Measurements from ENCODE around the gene P2RX6. TPM values are rescaled to one million over a fixed set of nuclear protein-coding genes. Genes with fewer than 3 reads are reported as not detected.
A peak's percentile ranks its signal among the peaks of the same experiment; 100 is the strongest.

Gene P2RX6
- total and polyA plus RNA-seq, 9 of the 15 experiments (the other 6 are each of a cell fraction or from before 2014, with no cell fraction given): 0.01 to 3.9 (median 1.5) TPM; not detected in 1

DNA sequence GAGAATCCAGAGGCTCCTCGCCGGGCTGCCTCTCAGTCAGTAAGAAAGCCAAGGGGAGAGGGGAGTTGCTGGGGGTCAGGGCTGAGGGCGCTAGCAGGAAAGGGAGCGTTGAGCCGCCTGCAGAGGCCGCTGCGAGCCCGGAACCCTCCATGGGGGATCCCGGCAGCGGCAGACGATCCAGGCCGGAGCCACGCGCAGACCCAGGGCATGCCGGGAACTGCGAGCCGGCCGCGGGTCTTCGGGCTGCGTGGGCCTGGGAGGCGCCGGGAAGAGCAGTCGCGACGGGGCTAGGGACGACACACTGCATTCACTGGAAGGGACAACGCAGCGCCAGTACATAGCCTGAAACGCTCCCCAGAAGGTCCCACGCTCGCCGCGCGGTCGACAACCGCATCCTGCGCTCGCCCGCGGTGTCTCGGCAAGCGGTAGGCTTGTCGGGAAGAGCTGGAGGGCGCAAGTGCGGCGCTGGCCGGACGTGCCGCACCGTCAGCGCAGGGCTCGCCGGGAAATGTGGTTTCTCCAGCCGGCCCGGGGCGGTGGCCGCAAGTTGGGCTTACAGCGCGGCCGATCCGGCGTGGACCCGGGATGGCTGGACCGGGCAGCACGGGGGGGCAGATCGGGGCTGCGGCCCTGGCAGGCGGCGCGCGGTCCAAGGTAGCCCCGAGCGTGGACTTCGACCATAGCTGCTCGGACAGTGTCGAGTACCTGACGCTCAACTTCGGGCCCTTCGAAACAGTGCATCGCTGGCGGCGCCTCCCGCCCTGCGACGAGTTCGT is 33.0 kb upstream of the P2RX6 start, which contains the start of gene LZTR1 (continued):
- TF ChIP-seq, protein P1, sequence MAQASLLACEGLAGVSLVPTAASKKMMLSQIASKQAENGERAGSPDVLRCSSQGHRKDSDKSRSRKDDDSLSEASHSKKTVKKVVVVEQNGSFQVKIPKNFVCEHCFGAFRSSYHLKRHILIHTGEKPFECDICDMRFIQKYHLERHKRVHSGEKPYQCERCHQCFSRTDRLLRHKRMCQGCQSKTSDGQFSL (CRISPR knock-in tag; IDR thresholded peaks at IDR 0.05): no peak
- TF ChIP-seq, protein P1 (tag; IDR thresholded peaks at IDR 0.05): 0 out of 4 replicates have a peak, but pooled peaks of 1 of the 2 experiments have one; percentile 65
- TF ChIP-seq, protein P2, sequence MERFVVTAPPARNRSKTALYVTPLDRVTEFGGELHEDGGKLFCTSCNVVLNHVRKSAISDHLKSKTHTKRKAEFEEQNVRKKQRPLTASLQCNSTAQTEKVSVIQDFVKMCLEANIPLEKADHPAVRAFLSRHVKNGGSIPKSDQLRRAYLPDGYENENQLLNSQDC (CRISPR knock-in tag; IDR thresholded peaks at IDR 0.05): peak; percentile 84; the same call in 1 of the 2 replicates
- TF ChIP-seq, protein P3, sequence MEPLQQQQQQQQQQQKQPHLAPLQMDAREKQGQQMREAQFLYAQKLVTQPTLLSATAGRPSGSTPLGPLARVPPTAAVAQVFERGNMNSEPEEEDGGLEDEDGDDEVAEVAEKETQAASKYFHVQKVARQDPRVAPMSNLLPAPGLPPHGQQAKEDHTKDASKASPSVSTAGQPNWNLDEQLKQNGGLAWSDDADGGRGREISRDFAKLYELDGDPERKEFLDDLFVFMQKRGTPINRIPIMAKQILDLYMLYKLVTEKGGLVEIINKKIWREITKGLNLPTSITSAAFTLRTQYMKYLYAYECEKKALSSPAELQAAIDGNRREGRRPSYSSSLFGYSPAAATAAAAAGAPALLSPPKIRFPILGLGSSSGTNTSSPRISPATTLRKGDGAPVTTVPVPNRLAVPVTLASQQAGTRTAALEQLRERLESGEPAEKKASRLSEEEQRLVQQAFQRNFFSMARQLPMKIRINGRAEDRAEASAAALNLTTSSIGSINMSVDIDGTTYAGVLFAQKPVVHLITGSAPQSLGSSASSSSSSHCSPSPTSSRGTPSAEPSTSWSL (CRISPR knock-in tag; IDR thresholded peaks at IDR 0.05; ENCODE audit: borderline replicate concordance): peak; percentile 95
- peak; percentile 96 for TF ChIP-seq HNRNPL (IDR thresholded peaks at IDR 0.05; ENCODE audit: low read depth, low read length)
- TF ChIP-seq OTX1 (CRISPR knock-in tag; IDR thresholded peaks at IDR 0.05): peak; percentile 99
- TF ChIP-seq, protein P4, sequence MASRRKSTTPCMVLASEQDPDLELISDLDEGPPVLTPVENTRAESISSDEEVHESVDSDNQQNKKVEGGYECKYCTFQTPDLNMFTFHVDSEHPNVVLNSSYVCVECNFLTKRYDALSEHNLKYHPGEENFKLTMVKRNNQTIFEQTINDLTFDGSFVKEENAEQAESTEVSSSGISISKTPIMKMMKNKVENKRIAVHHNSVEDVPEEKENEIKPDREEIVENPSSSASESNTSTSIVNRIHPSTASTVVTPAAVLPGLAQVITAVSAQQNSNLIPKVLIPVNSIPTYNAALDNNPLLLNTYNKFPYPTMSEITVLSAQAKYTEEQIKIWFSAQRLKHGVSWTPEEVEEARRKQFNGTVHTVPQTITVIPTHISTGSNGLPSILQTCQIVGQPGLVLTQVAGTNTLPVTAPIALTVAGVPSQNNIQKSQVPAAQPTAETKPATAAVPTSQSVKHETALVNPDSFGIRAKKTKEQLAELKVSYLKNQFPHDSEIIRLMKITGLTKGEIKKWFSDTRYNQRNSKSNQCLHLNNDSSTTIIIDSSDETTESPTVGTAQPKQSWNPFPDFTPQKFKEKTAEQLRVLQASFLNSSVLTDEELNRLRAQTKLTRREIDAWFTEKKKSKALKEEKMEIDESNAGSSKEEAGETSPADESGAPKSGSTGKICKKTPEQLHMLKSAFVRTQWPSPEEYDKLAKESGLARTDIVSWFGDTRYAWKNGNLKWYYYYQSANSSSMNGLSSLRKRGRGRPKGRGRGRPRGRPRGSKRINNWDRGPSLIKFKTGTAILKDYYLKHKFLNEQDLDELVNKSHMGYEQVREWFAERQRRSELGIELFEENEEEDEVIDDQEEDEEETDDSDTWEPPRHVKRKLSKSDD (conservative IDR thresholded peaks at IDR 0.05; ENCODE audit: low read length): peak; percentile 89; the same call in 1 of the 2 replicates
- no peak for TF ChIP-seq HNRNPK (IDR thresholded peaks at IDR 0.05; ENCODE audit: low read depth, low read length, poor library complexity, severe bottlenecking)
- TF ChIP-seq, protein P5, sequence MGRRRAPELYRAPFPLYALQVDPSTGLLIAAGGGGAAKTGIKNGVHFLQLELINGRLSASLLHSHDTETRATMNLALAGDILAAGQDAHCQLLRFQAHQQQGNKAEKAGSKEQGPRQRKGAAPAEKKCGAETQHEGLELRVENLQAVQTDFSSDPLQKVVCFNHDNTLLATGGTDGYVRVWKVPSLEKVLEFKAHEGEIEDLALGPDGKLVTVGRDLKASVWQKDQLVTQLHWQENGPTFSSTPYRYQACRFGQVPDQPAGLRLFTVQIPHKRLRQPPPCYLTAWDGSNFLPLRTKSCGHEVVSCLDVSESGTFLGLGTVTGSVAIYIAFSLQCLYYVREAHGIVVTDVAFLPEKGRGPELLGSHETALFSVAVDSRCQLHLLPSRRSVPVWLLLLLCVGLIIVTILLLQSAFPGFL (CRISPR knock-in tag; IDR thresholded peaks at IDR 0.05): no peak
- TF ChIP-seq, protein P6, sequence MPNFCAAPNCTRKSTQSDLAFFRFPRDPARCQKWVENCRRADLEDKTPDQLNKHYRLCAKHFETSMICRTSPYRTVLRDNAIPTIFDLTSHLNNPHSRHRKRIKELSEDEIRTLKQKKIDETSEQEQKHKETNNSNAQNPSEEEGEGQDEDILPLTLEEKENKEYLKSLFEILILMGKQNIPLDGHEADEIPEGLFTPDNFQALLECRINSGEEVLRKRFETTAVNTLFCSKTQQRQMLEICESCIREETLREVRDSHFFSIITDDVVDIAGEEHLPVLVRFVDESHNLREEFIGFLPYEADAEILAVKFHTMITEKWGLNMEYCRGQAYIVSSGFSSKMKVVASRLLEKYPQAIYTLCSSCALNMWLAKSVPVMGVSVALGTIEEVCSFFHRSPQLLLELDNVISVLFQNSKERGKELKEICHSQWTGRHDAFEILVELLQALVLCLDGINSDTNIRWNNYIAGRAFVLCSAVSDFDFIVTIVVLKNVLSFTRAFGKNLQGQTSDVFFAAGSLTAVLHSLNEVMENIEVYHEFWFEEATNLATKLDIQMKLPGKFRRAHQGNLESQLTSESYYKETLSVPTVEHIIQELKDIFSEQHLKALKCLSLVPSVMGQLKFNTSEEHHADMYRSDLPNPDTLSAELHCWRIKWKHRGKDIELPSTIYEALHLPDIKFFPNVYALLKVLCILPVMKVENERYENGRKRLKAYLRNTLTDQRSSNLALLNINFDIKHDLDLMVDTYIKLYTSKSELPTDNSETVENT (CRISPR knock-in tag; IDR thresholded peaks at IDR 0.05): peak; percentile 98
- TF ChIP-seq, protein P7, sequence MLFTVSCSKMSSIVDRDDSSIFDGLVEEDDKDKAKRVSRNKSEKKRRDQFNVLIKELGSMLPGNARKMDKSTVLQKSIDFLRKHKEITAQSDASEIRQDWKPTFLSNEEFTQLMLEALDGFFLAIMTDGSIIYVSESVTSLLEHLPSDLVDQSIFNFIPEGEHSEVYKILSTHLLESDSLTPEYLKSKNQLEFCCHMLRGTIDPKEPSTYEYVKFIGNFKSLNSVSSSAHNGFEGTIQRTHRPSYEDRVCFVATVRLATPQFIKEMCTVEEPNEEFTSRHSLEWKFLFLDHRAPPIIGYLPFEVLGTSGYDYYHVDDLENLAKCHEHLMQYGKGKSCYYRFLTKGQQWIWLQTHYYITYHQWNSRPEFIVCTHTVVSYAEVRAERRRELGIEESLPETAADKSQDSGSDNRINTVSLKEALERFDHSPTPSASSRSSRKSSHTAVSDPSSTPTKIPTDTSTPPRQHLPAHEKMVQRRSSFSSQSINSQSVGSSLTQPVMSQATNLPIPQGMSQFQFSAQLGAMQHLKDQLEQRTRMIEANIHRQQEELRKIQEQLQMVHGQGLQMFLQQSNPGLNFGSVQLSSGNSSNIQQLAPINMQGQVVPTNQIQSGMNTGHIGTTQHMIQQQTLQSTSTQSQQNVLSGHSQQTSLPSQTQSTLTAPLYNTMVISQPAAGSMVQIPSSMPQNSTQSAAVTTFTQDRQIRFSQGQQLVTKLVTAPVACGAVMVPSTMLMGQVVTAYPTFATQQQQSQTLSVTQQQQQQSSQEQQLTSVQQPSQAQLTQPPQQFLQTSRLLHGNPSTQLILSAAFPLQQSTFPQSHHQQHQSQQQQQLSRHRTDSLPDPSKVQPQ (CRISPR knock-in tag; IDR thresholded peaks at IDR 0.05; ENCODE audit: borderline replicate concordance): peak; percentile 86

Measured in K562 (cell line).